ENCODE measurements around the gene BRD9. TPM values are rescaled to one million over a fixed set of nuclear protein-coding genes. Genes with fewer than 3 reads are reported as not detected.
"Not testable (repeated sequence)": the region's sequence is repeated elsewhere in the genome, so short reads cannot be mapped to it uniquely, and the experiment has no call there.

The BRD9 gene
- total RNA-seq, 4 donors from 2014 or later, result 26.5 to 44.9 (median 34.3) TPM

DNA sequence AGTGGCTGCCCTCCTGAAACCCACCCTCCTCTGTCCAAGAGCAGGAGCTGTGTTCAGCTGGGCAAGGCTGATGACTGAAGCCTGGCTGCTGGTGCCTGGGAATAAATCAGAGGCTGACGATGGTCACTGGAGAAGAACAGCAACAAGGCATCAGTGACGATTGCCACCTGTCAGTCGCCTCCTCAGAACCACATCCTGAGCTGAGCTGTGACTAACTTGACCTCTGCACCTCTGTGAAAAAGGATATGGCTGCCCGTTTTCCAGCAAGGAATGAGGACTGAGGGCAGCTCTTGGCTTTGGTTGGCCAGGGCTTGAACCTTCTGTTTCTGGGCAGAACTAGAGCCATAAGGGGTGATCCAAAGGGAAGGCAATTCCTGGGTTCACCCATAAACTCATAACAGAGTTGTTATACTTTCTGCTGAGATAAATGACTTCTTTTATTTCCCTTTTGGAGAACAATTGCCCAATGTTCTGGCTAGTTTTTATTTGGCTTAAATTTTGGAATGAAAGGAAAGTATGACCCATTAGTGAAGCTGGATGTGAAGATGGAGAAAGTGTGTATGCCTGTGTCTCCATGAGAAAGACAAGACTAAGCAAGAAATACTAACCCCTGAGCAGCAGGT lies 40.1 kb upstream of the BRD9 start:
- intact Hi-C loops (cut with DNase I), result no loop called here
- H3K9me3 ChIP-seq, result no peaks in the 10 kb centered on the region
- 47% methylated on average over 4 of the region's 4 CpGs for WGBS
- peak; percentile 23 to 67 for TF ChIP-seq POLR2AphosphoS5 (IDR thresholded peaks at IDR 0.05)
- TF ChIP-seq, protein P1, sequence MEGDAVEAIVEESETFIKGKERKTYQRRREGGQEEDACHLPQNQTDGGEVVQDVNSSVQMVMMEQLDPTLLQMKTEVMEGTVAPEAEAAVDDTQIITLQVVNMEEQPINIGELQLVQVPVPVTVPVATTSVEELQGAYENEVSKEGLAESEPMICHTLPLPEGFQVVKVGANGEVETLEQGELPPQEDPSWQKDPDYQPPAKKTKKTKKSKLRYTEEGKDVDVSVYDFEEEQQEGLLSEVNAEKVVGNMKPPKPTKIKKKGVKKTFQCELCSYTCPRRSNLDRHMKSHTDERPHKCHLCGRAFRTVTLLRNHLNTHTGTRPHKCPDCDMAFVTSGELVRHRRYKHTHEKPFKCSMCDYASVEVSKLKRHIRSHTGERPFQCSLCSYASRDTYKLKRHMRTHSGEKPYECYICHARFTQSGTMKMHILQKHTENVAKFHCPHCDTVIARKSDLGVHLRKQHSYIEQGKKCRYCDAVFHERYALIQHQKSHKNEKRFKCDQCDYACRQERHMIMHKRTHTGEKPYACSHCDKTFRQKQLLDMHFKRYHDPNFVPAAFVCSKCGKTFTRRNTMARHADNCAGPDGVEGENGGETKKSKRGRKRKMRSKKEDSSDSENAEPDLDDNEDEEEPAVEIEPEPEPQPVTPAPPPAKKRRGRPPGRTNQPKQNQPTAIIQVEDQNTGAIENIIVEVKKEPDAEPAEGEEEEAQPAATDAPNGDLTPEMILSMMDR (IDR thresholded peaks at IDR 0.05), result no peak
- no peak overlapping the region for H3K4me3 ChIP-seq
- peak overlapping the region; percentile 49 to 78 (median 72) for H3K27ac ChIP-seq (replicated peaks in 1 of 4)
- no peaks in the 10 kb centered on the region for H3K36me3 ChIP-seq
- H3K4me1 ChIP-seq, result peaks cover 4 to 23% (median 21%) of the 10 kb centered on the region in 4 donors
- DNase-seq (ENCODE audit: extremely low spot score), result no peak
- H3K27me3 ChIP-seq, result peaks cover 0 to under 1% (median 0%) of the 10 kb centered on the region in 4 donors

DNA sequence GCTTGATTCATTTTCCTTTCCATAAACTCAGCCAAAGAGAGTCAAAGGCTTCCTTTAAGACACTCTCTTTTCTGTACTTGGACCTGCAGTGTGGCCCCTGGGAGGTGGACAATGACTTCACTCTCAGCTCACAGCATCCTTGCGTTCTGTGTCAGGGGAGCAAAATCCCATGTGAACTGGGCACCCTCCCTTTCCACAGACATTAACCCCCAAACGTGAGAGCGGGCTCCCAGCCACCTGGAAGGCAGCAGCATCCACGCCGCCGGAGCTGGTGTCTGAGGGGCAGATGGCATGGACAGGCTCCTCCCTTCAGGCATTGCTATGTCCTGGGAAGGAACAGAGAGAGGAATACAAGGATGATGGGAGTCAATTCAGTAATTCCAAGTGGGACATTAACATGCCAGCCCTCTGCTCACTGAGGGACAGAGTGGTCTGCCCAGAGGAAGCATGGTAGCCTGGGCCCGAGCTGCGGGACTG lies 39.6 kb upstream of the BRD9 start:
- H3K27me3 ChIP-seq, result peaks cover 0 to 6% (median 0%) of the 10 kb centered on the region in 4 donors
- H3K4me1 ChIP-seq, result peaks cover 4 to 25% (median 21%) of the 10 kb centered on the region in 4 donors
- no peak for DNase-seq (ENCODE audit: extremely low spot score)
- 74% methylated on average over 8 of the region's 8 CpGs for WGBS
- intact Hi-C loops (cut with DNase I), result no loop called here
- H3K4me3 ChIP-seq, result no peak overlapping the region
- peak overlapping the region; percentile 37 to 78 (median 72) for H3K27ac ChIP-seq (replicated peaks in 1 of 4)
- TF ChIP-seq POLR2AphosphoS5 (IDR thresholded peaks at IDR 0.05), result no peak
- no peak for TF ChIP-seq EP300 (IDR thresholded peaks at IDR 0.05)
- no peak for TF ChIP-seq POLR2A (IDR thresholded peaks at IDR 0.05; ENCODE audit: low read depth)
- TF ChIP-seq, protein P1 (IDR thresholded peaks at IDR 0.05), result no peak
- no peaks in the 10 kb centered on the region for H3K9me3 ChIP-seq
- H3K36me3 ChIP-seq, result no peaks in the 10 kb centered on the region

DNA sequence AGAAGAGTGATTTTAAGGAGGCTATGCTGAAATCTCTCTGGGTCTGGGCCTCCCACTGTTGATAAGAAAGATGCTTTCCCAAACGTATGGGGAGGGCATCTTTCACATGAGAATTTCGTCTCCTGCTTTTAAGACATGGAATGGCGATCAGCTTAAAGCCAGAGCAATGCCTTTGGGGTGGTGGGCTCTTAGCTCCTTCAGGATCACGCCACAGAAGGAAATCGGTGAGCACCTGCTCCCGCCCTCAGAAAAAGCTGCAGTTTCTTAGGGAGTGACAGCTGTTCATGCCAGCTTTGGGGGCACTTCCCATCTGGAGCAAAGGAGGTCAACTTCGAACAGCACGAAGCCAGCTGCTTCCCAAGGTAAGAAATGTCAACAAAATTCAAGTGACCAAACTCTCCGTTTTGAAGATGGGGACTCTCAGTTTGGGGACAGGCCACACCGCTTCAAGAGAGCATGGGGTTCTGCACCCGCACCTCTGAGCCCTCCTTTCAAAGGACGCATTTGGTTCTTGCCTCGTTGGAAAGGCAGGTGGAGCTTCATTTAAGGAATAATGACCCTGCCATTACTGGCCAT lies 39.1 kb upstream of the BRD9 start:
- H3K27ac ChIP-seq (replicated peaks in 1 of 4), result peak overlapping the region in 2 of 4 donors; percentile 76 to 78
- DNase-seq (ENCODE audit: extremely low spot score), result no peak
- H3K27me3 ChIP-seq, result peaks cover 0 to 11% (median under 1%) of the 10 kb centered on the region in 4 donors
- TF ChIP-seq POLR2AphosphoS5 (IDR thresholded peaks at IDR 0.05) (no peak), EP300 (IDR thresholded peaks at IDR 0.05) (no peak), POLR2A (IDR thresholded peaks at IDR 0.05; ENCODE audit: low read depth) (no peak)
- TF ChIP-seq, protein P1 (IDR thresholded peaks at IDR 0.05), result no peak
- H3K4me3 ChIP-seq, result no peak overlapping the region
- no peaks in the 10 kb centered on the region for H3K9me3 ChIP-seq
- intact Hi-C loops (cut with DNase I), result no loop called here
- no peaks in the 10 kb centered on the region for H3K36me3 ChIP-seq
- peaks cover 4 to 30% (median 26%) of the 10 kb centered on the region in 4 donors for H3K4me1 ChIP-seq
- 84% methylated on average over 11 of the region's 13 CpGs for WGBS

DNA sequence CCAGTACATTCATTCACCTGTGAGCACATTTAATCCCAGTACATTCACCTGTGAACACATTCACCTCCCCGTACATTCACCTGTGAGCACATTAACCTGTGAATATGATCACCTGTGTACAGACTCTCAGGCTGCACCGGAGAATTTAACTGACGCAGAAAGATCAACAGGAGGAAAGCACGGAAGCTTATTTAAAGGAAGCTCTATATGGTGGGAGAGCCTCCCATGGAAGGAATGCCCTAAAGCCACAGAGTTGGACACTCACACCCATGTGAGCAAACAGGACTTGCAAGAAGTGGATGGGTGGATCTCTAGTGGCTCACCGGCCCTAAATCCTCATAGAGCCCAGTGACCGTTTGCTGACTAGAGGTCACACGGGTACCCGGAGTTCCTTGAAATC lies 38.3 kb upstream of the BRD9 start:
- Histone ChIP-seq H3K27ac (replicated peaks in 1 of 4) (no peak overlapping the region), H3K9me3 (no peaks in the 10 kb centered on the region), H3K4me1 (peaks cover 11 to 38% (median 34%) of the 10 kb centered on the region in 4 donors), H3K27me3 (peaks cover 0 to 19% (median 4%) of the 10 kb centered on the region in 4 donors), H3K36me3 (no peaks in the 10 kb centered on the region), H3K4me3 (no peak overlapping the region)
- no peak for TF ChIP-seq POLR2AphosphoS5 (IDR thresholded peaks at IDR 0.05)
- 96% methylated on average over 7 of the region's 8 CpGs for WGBS
- no peak for DNase-seq (ENCODE audit: extremely low spot score)
- intact Hi-C loops (cut with DNase I), result no loop called here

DNA sequence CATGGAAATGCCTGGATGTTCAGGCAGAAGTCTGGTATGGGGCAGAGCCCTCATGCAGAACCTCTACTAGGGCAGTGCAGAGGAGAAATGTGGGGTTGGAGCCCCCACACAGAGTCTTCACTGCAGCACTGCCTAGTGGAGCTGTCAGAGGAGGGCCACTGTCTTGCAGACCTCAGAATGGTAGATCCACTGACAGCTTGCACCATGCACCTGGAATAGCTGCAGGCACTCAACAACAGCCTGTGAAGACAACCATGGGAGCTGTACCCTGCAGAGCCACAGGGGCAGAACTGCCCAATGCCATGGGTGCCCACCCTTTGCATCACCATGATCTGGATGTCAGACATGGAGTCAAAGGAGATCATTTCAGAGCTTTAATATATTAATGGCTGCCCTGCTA lies 37.0 kb upstream of the BRD9 start:
- peaks cover 0 to 24% (median 4%) of the 10 kb centered on the region in 4 donors for H3K27me3 ChIP-seq
- H3K4me3 ChIP-seq, result no peak overlapping the region
- TF ChIP-seq, protein P1 (IDR thresholded peaks at IDR 0.05), result no peak
- no peak for TF ChIP-seq POLR2AphosphoS5 (IDR thresholded peaks at IDR 0.05)
- no peak for TF ChIP-seq POLR2A (IDR thresholded peaks at IDR 0.05; ENCODE audit: low read depth)
- no peak for DNase-seq (ENCODE audit: extremely low spot score)
- peaks cover 11 to 38% (median 34%) of the 10 kb centered on the region in 4 donors for H3K4me1 ChIP-seq
- no peaks in the 10 kb centered on the region for H3K36me3 ChIP-seq
- no peak overlapping the region for H3K27ac ChIP-seq (replicated peaks in 1 of 4)
- no peaks in the 10 kb centered on the region for H3K9me3 ChIP-seq
- intact Hi-C loops (cut with DNase I), result loop anchor here (10.0 kb wide), 1 partner anchor 715 kb away; no protein-coding TSS in a partner anchor

DNA sequence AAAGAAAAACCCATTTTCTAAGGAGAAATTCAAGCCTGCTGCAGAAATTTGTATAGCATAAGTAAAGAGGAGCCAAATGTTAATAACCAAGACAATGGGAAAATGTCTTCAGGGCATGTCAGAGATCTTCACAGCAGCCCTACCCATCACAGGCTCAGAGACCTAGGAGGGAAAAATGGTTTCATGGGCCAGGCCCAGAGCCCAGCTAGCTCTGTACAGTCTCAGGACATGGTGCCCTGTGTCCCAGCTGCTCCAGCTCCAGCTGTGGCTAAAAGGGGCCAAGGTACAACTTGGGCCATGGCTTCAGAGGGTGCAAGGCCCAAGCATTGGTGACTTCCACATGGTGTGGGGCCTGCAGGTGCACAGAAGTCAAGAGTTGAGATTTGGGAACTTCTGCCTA lies 36.6 kb upstream of the BRD9 start:
- H3K4me1 ChIP-seq, result peaks cover 11 to 38% (median 34%) of the 10 kb centered on the region in 4 donors
- H3K27ac ChIP-seq (replicated peaks in 1 of 4), result not testable (repeated sequence)
- intact Hi-C loops (cut with DNase I), result loop anchor here (10.0 kb wide), 1 partner anchor 716 kb away; no protein-coding TSS in a partner anchor

More for the DNA sequence above, 36.6 kb upstream of the BRD9 start:
- H3K4me3 ChIP-seq; H3K36me3 ChIP-seq; H3K9me3 ChIP-seq; DNase-seq (ENCODE audit: extremely low spot score): not testable (repeated sequence)
- peaks cover 0 to 27% (median 4%) of the 10 kb centered on the region in 4 donors for H3K27me3 ChIP-seq

All from esophagus muscularis mucosa (tissue), 4 donors.